ENCODE results near the gene CDR2.

CDR2 gene

DNA sequence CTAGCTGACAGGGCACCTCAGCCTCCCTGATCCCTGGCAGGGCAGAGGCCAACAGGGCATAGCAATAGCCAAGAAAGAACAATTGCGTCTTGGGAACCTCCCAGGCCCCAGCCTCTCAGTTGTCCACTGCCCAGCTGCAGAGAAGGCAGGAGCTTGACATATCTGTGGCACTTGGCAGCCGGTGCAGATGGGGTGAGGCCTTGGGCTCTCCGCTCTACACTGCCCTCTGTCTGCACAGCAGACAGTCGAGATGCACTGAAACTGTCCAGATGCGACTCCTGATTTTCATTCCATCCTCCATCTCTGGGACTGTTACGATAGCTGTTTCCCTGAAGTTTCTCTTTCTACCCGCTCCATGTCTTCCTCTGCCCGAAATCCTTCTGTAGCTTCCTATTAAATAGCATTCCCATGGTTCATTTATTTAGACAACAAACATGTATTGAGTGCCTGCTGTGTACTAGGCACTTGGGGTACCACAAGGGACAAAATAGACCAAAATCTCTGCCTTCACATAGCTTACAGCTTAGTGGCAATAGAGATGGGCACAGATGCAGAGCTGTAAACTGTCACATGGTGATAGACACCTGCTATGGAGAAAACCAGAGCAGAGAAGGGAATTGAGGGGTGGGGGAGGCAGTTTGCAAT lies 73.9 kb downstream of the CDR2 start:
- DNase-seq: peak; percentile 50 to 58 (median 58)
- 76% methylated on average over 5 of the region's 8 CpGs for WGBS (ENCODE audit: insufficient coverage)
- no peak overlapping the region for H3K27ac ChIP-seq (ENCODE audit: insufficient read depth in 1 of 2, low read depth in 1 of 2, low read length in 2 of 2, poor library complexity in 1 of 2, severe bottlenecking in 2 of 2)
- H3K36me3 ChIP-seq (ENCODE audit: control insufficient read depth in 4 of 4, insufficient read depth in 4 of 4, low read length in 3 of 4): peaks cover 6 to 48% (median 28%) of the 10 kb centered on the region in 4 experiments
- POLR2A ChIA-PET: no interaction called here
- no peaks in the 10 kb centered on the region for H3K27me3 ChIP-seq (replicated peaks in 2 of 5; ENCODE audit: control insufficient read depth in 4 of 5, insufficient read depth in 5 of 5, low read length in 4 of 5)
- CTCF ChIA-PET: interaction anchor here (0.8 to 1.9 kb wide), 14 partner anchors 8 to 299 kb away, joined by 3 to 5 read pairs (median 3); no protein-coding TSS in a partner anchor
- H3K4me3 ChIP-seq (ENCODE audit: control insufficient read depth in 1 of 7, extremely low read depth in 1 of 7, insufficient read depth in 4 of 7, low read depth in 2 of 7, low read length in 6 of 7): no peak overlapping the region
- H3K9me3 ChIP-seq (ENCODE audit: control extremely low read depth in 1 of 5, control insufficient read depth in 4 of 5, insufficient read depth in 2 of 5, low read depth in 1 of 5, low read length in 4 of 5): no peaks in the 10 kb centered on the region
- H3K4me1 ChIP-seq (ENCODE audit: control extremely low read depth in 1 of 4, control insufficient read depth in 4 of 4, insufficient read depth in 4 of 4, low read length in 3 of 4): peaks cover 0 to 28% (median 17%) of the 10 kb centered on the region in 4 experiments

DNA sequence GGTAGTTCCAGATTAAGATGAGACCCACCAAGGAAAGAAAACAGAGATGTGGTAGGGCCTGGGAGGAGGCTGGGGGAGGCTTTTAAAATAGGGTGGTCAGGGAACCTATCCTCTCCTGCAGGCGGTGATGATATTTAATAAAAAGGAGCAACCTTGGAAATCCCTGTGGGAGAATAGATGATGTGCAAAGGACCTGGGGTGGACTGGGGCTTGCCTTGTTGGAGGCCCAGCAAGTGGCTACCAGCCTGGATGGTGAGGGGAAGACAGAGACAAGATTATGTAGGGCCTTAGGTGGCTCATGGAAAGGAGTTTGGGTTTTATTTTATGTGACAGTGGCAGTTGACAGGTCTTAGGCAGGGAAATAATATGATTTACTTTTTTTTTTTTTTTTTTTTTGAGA lies 75.4 kb downstream of the CDR2 start:
- no peak for DNase-seq
- Histone ChIP-seq H3K27me3 (replicated peaks in 2 of 5; ENCODE audit: control insufficient read depth in 4 of 5, insufficient read depth in 5 of 5, low read length in 4 of 5) (no peaks in the 10 kb centered on the region), H3K4me1 (ENCODE audit: control extremely low read depth in 1 of 4, control insufficient read depth in 4 of 4, insufficient read depth in 4 of 4, low read length in 3 of 4) (peaks cover 0 to 28% (median 17%) of the 10 kb centered on the region in 4 experiments), H3K9me3 (ENCODE audit: control extremely low read depth in 1 of 5, control insufficient read depth in 4 of 5, insufficient read depth in 2 of 5, low read depth in 1 of 5, low read length in 4 of 5) (no peaks in the 10 kb centered on the region), H3K27ac (ENCODE audit: insufficient read depth in 1 of 2, low read depth in 1 of 2, low read length in 2 of 2, poor library complexity in 1 of 2, severe bottlenecking in 2 of 2) (peak overlapping the region; percentile 92 to 97), H3K4me3 (ENCODE audit: control insufficient read depth in 1 of 7, extremely low read depth in 1 of 7, insufficient read depth in 4 of 7, low read depth in 2 of 7, low read length in 6 of 7) (peak overlapping the region in 3 of 7 experiments; percentile 84 to 98 (median 98)), H3K36me3 (ENCODE audit: control insufficient read depth in 4 of 4, insufficient read depth in 4 of 4, low read length in 3 of 4) (peaks cover 2 to 32% (median 19%) of the 10 kb centered on the region in 4 experiments)
- WGBS (ENCODE audit: insufficient coverage): 100% methylated on average over 1 of the region's 1 CpG
- ChIA-PET POLR2A (interaction anchor here (1.0 to 1.1 kb wide), 2 partner anchors 101 to 110 kb away, joined by 3 read pairs; no protein-coding TSS in a partner anchor), CTCF (interaction anchor here (0.6 to 3.3 kb wide), 5 partner anchors 11 to 110 kb away, joined by 3 to 14 read pairs (median 5); no protein-coding TSS in a partner anchor)

DNA sequence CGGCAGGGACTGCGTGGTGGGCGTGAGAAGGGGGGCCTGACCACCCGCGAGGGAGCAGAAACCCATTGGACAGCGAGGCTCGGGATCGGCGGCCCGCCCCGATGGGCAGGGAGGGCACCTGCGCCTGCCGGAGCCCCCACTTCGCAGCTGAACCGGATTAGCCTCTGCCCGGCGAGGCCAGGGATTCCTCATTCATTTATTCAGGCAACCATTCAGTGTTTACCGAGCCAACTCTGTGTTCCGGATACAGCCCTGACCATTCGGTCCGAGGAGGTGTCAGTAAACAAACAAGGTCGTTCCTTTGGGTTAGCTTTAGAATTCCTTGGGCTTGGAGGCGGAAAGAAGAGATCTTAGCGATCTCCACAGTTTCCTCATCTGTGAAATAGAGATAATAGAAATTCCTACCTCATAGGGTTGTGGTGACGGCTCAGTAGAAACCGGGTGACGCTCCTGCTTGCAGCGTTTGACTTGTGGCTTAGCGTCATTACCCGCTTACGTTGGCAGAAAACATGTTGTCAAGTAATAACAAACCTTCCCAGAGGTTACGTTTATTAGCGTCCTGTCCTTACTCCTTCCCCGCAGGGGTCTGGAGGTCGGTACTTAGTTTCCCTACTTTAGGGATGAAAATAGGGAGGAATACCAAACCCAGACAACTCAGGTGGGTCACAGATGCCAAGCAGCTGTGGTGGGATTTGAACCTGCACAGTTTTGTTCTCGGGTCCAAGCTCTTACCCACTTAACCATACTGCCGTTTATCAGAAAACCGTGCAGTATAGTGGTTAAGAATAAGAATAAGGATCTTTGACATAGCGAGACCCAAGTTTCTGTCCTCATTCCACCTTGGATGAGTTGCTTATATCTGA lies 76.3 kb downstream of the CDR2 start:
- peak overlapping the region; percentile 92 to 97 for H3K27ac ChIP-seq (ENCODE audit: insufficient read depth in 1 of 2, low read depth in 1 of 2, low read length in 2 of 2, poor library complexity in 1 of 2, severe bottlenecking in 2 of 2)
- POLR2A ChIA-PET: interaction anchor here (1.0 to 1.5 kb wide), 4 partner anchors 100 to 110 kb away, joined by 3 to 5 read pairs (median 4); no protein-coding TSS in a partner anchor
- H3K27me3 ChIP-seq (replicated peaks in 2 of 5; ENCODE audit: control insufficient read depth in 4 of 5, insufficient read depth in 5 of 5, low read length in 4 of 5): no peaks in the 10 kb centered on the region
- H3K4me1 ChIP-seq (ENCODE audit: control extremely low read depth in 1 of 4, control insufficient read depth in 4 of 4, insufficient read depth in 4 of 4, low read length in 3 of 4): peaks cover 0 to 28% (median 17%) of the 10 kb centered on the region in 4 experiments
- H3K36me3 ChIP-seq (ENCODE audit: control insufficient read depth in 4 of 4, insufficient read depth in 4 of 4, low read length in 3 of 4): peaks cover 0 to 28% (median 13%) of the 10 kb centered on the region in 4 experiments
- CTCF ChIA-PET: interaction anchor here (1.2 to 3.3 kb wide), 9 partner anchors 10 to 220 kb away, joined by 3 to 14 read pairs (median 5); no protein-coding TSS in a partner anchor
- 0% methylated on average over 28 of the region's 39 CpGs for WGBS (ENCODE audit: insufficient coverage)
- H3K9me3 ChIP-seq (ENCODE audit: control extremely low read depth in 1 of 5, control insufficient read depth in 4 of 5, insufficient read depth in 2 of 5, low read depth in 1 of 5, low read length in 4 of 5): no peaks in the 10 kb centered on the region
- peak overlapping the region; percentile 84 to 98 (median 92) for H3K4me3 ChIP-seq (ENCODE audit: control insufficient read depth in 1 of 7, extremely low read depth in 1 of 7, insufficient read depth in 4 of 7, low read depth in 2 of 7, low read length in 6 of 7)
- DNase-seq: peak; percentile 95 to 99 (median 98)

DNA sequence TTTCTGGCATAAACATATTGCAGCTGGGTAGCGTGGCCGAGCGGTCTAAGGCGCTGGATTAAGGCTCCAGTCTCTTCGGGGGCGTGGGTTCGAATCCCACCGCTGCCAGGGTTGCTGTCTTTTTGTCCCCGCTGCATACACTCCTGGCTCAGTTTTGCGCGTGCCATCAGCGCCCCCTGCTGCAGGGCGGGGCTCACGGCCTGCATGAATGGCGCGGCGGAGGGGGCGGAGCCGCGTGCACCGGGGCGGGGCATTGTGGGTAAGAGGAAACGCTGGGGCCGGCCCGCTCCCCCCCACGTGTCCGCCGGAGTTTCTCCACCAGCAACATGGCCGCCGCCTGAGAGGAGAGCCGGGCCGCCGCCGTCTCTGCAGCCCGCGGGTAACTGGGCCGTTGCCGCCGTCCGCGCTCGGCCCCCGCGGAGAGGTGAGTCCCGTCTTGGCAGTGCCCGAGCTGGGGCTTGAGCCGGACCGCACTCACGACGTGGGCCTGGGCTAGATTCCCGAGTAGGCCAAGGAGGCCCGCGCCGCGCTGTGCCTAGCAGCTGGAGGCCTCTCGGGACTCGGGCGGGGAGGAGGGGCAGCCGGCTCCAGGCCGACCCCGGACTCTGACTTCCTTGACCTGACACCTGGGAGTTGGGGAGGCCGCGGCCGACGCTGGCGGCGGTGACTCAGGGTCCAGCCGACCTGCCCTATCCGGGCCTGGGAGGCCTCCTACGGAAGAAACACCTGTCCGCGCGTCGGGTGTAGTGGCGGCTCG lies 77.1 kb downstream of the CDR2 start, which contains the start of gene POLR3E:
Gene POLR3E, plus strand, starts transcription at position 296 of the 757 bp plus-strand sequence. CDS start 5,560 bp downstream, outside the sequence.
- ChIA-PET POLR2A (interaction anchor here (1.0 to 1.5 kb wide), 3 partner anchors 105 to 108 kb away, joined by 3 to 5 read pairs (median 5); no protein-coding TSS in a partner anchor), CTCF (interaction anchor here (0.6 to 3.3 kb wide), 16 partner anchors 9 to 220 kb away, joined by 3 to 14 read pairs (median 3); no protein-coding TSS in a partner anchor)
- Histone ChIP-seq H3K9me3 (ENCODE audit: control extremely low read depth in 1 of 5, control insufficient read depth in 4 of 5, insufficient read depth in 2 of 5, low read depth in 1 of 5, low read length in 4 of 5) (no peaks in the 10 kb centered on the region), H3K36me3 (ENCODE audit: control insufficient read depth in 4 of 4, insufficient read depth in 4 of 4, low read length in 3 of 4) (peaks cover 0 to 20% (median 5%) of the 10 kb centered on the region in 4 experiments), H3K4me3 (ENCODE audit: control insufficient read depth in 1 of 7, extremely low read depth in 1 of 7, insufficient read depth in 4 of 7, low read depth in 2 of 7, low read length in 6 of 7) (peak within 1 kb of the TSS; percentile 84 to 99 (median 95)), H3K27ac (ENCODE audit: insufficient read depth in 1 of 2, low read depth in 1 of 2, low read length in 2 of 2, poor library complexity in 1 of 2, severe bottlenecking in 2 of 2) (peak within 1 kb of the TSS; percentile 92 to 97), H3K4me1 (ENCODE audit: control extremely low read depth in 1 of 4, control insufficient read depth in 4 of 4, insufficient read depth in 4 of 4, low read length in 3 of 4) (peaks cover 0 to 28% (median 17%) of the 10 kb centered on the region in 4 experiments), H3K27me3 (replicated peaks in 2 of 5; ENCODE audit: control insufficient read depth in 4 of 5, insufficient read depth in 5 of 5, low read length in 4 of 5) (no peaks in the 10 kb centered on the region)
- WGBS (ENCODE audit: insufficient coverage): 0% methylated on average over 64 of the region's 76 CpGs
- DNase-seq: peak; percentile 97 to 99 (median 98)

DNA sequence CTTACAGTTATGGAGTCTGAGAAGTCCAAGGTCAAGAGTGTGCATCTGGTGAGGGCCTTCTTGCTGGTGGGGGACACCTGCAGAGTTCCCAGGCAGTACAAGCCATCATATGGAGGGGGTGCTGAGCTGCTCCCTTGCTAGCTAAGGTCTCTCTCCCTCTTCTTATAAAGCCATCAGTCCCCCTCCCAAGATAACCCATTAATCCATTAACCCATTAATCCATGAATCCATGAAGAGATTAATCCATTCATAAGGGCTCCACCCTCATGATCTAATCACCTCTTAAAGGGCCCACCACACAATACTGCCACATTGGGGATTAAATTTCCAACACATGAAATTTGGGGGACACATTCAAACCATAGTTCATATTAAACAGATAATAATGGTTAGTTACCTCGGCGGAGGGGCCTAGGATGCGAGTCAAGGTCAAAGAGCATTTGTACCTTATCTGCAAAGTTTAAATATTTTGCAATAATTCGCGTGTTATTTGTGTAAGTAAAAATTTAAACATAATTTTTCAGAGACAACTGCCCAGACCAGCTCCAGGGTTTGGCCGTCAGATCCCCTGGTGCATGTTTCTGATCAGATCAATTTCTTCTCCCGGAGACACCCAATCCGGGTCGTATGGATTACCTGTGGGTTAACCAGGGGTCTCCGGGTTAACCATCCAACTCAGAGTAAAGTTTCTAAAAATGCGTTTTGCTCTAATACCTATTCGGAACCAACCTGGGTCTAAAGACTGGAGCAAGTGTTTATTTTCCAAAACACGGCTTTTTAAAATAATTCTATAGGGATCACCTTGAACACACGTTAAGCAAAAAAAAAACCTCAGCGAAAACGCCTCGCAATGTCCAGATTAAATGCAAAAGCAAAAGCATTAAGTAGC lies 78.0 kb downstream of the CDR2 start:
- Histone ChIP-seq H3K36me3 (ENCODE audit: control insufficient read depth in 4 of 4, insufficient read depth in 4 of 4, low read length in 3 of 4) (peaks cover 0 to 13% (median under 1%) of the 10 kb centered on the region in 4 experiments), H3K27ac (ENCODE audit: insufficient read depth in 1 of 2, low read depth in 1 of 2, low read length in 2 of 2, poor library complexity in 1 of 2, severe bottlenecking in 2 of 2) (peak overlapping the region in 1 of 2 experiments; percentile 76), H3K4me3 (ENCODE audit: control insufficient read depth in 1 of 7, extremely low read depth in 1 of 7, insufficient read depth in 4 of 7, low read depth in 2 of 7, low read length in 6 of 7) (peak overlapping the region in 6 of 7 experiments; percentile 83 to 99 (median 95)), H3K27me3 (replicated peaks in 2 of 5; ENCODE audit: control insufficient read depth in 4 of 5, insufficient read depth in 5 of 5, low read length in 4 of 5) (no peaks in the 10 kb centered on the region), H3K9me3 (ENCODE audit: control extremely low read depth in 1 of 5, control insufficient read depth in 4 of 5, insufficient read depth in 2 of 5, low read depth in 1 of 5, low read length in 4 of 5) (no peaks in the 10 kb centered on the region), H3K4me1 (ENCODE audit: control extremely low read depth in 1 of 4, control insufficient read depth in 4 of 4, insufficient read depth in 4 of 4, low read length in 3 of 4) (peaks cover 0 to 28% (median 19%) of the 10 kb centered on the region in 4 experiments)
- POLR2A ChIA-PET: interaction anchor here (1.0 kb wide), 2 partner anchors 105 to 107 kb away, joined by 3 to 5 read pairs; no protein-coding TSS in a partner anchor
- CTCF ChIA-PET: interaction anchor here (0.6 to 3.3 kb wide), 20 partner anchors 8 to 219 kb away, joined by 3 to 14 read pairs (median 3); no protein-coding TSS in a partner anchor
- whole genome bisulfite sequencing (ENCODE audit: insufficient coverage): under 1% methylated on average over 14 of the region's 17 CpGs
- DNase-seq: peak; percentile 10 to 33 (median 11)
